HEK293T (cell line): Measurements from ENCODE around the gene YPEL2.

Experiments
- CTCF ChIA-PET: fragments of 350-600 bp; formaldehyde crosslinking; extraction: SDS; loops from one replicate; lab custom pipeline; 2021; ENCODE audit warnings: antibody characterized with exemption, inconsistent platforms; lab: Yijun Ruan, JAX
- POLR2A ChIA-PET: fragments of 350-600 bp; formaldehyde crosslinking; extraction: SDS; loops from one replicate; lab custom pipeline; 2020; ENCODE audit warnings: antibody characterized with exemption, inconsistent platforms; lab: Yijun Ruan, JAX
- DNase-seq: peaks from one replicate; pipeline ENCODE4 v3.0.0; 2012; ENCODE audit warnings: mixed read lengths; ENCODE audit errors: extremely low spot score
- ARNT ChIP-seq: fragments of 450-650 bp; IDR thresholded peaks from 2 replicates; pipeline ENCODE4 v1.6.1; 2017; ENCODE audit warnings: mild to moderate bottlenecking
- BHLHE40 ChIP-seq: fragments of 450-650 bp; IDR thresholded peaks from 2 replicates; pipeline ENCODE4 v1.6.1; 2016; ENCODE audit warnings: mild to moderate bottlenecking, moderate library complexity, borderline replicate concordance
- CTBP1 ChIP-seq: fragments of 450-650 bp; IDR thresholded peaks from 2 replicates; pipeline ENCODE4 v1.6.1; 2016; ENCODE audit warnings: borderline replicate concordance
- ELF4 ChIP-seq: fragments of 450-650 bp; IDR thresholded peaks from 2 replicates; pipeline ENCODE4 v1.6.1; 2017; ENCODE audit warnings: antibody characterized with exemption
- FOXA1 ChIP-seq: fragments of 450-650 bp; IDR thresholded peaks from 2 replicates; pipeline ENCODE4 v1.6.1; 2016; ENCODE audit warnings: mild to moderate bottlenecking
- FOXK2 ChIP-seq: fragments of 450-650 bp; IDR thresholded peaks from 2 replicates; pipeline ENCODE4 v1.6.1; 2016; ENCODE audit warnings: mild to moderate bottlenecking
- FOXM1 ChIP-seq: fragments of 450-650 bp; IDR thresholded peaks from 2 replicates; pipeline ENCODE4 v1.6.1; 2017; ENCODE audit warnings: mild to moderate bottlenecking, borderline replicate concordance
- HDGF ChIP-seq: fragments of 450-650 bp; IDR thresholded peaks from 2 replicates; pipeline ENCODE4 v1.6.1; 2017; ENCODE audit warnings: antibody characterized with exemption, borderline replicate concordance
- L3MBTL2 ChIP-seq: fragments of 450-650 bp; conservative IDR thresholded peaks from 2 replicates; pipeline ENCODE4 v1.6.1; 2016; ENCODE audit warnings: mild to moderate bottlenecking
- LEF1 ChIP-seq: fragments of 450-650 bp; IDR thresholded peaks from 2 replicates; pipeline ENCODE4 v1.6.1; 2017; ENCODE audit warnings: mild to moderate bottlenecking, borderline replicate concordance
- NFRKB ChIP-seq: fragments of 450-650 bp; IDR thresholded peaks from 2 replicates; pipeline ENCODE4 v1.6.1; 2016; ENCODE audit warnings: mild to moderate bottlenecking, moderate library complexity
- PKNOX1 ChIP-seq: fragments of 450-650 bp; IDR thresholded peaks from 2 replicates; pipeline ENCODE4 v1.6.1; 2016
- SP1 ChIP-seq: fragments of 450-650 bp; IDR thresholded peaks from 2 replicates; pipeline ENCODE4 v1.6.1; 2017
- SUZ12 ChIP-seq: fragments of 450-650 bp; IDR thresholded peaks from 2 replicates; pipeline ENCODE4 v1.6.1; 2016; ENCODE audit warnings: mild to moderate bottlenecking
- TARDBP ChIP-seq: fragments of 450-650 bp; IDR thresholded peaks from 2 replicates; pipeline ENCODE4 v1.6.1; 2016
- ZNF384 ChIP-seq: fragments of 450-650 bp; IDR thresholded peaks from 2 replicates; pipeline ENCODE4 v1.6.1; 2016

The YPEL2 gene

GRCh38 chr17:59421722-59422121, 90.3 kb downstream of the YPEL2 start:
- ChIA-PET POLR2A (no interaction called here), CTCF (no interaction called here)
- DNase-seq = no peak
- TF ChIP-seq SUZ12 (no peak), PKNOX1 (no peak), CTBP1 (no peak), FOXA1 (no peak), HDGF (no peak), L3MBTL2 (no peak), ARNT (no peak), NFRKB (no peak)

- TF ChIP-seq CTBP1 = no peak
- no peak for TF ChIP-seq LEF1
- no peak for TF ChIP-seq FOXM1
- no peak for TF ChIP-seq ELF4
- no peak for TF ChIP-seq ZNF384
- no peak for TF ChIP-seq FOXK2
- no peak for TF ChIP-seq SUZ12
- TF ChIP-seq NFRKB = no peak
- TF ChIP-seq BHLHE40 = no peak
- no peak for TF ChIP-seq HDGF
- no peak for TF ChIP-seq PKNOX1
- peak; percentile 38 for DNase-seq
- POLR2A ChIA-PET = interaction anchor here (0.6 kb wide), 1 partner anchor 276 kb away, joined by 3 read pairs; no protein-coding TSS in a partner anchor
- CTCF ChIA-PET = interaction anchor here (0.6 to 1.1 kb wide), 3 partner anchors 9 to 94 kb away, joined by 3 to 6 read pairs (median 3); no protein-coding TSS in a partner anchor
Measured at GRCh38 chr17:59423137-59423724, 91.8 kb downstream of the YPEL2 start.

DNA sequence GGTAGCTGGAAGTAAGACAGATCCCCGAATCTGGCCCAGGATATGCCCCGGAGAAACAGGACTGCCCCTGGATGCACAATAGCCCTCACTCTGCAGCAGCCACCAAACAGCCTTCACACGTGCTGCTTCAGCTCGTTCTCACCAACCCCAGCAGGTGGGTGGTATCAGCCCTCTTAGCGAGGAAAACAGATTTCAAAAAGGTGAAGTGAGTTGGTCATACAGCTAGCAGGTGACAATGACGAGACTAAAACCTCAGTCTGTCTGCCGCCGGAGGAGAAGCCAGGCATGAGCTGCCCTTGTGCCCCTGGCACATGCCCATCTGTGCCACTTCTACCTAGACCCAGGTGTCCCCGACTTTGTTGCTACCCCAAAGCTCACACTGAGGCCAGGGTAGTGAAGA, 92.4 kb downstream of the YPEL2 start:
- no peak for TF ChIP-seq SP1

GRCh38 chr17:59424331-59424730, 92.9 kb downstream of the YPEL2 start:
- POLR2A ChIA-PET = no interaction called here
- no peak for TF ChIP-seq TARDBP
- TF ChIP-seq SUZ12 = no peak
- no peak for TF ChIP-seq PKNOX1
- no peak for TF ChIP-seq ELF4
- no peak for TF ChIP-seq CTBP1
- TF ChIP-seq FOXK2 = no peak
- TF ChIP-seq HDGF = no peak
- TF ChIP-seq LEF1 = no peak
- TF ChIP-seq FOXA1 = no peak
- TF ChIP-seq SP1 = no peak
- no peak for TF ChIP-seq ZNF384
- TF ChIP-seq FOXM1 = no peak
- CTCF ChIA-PET = interaction anchor here (1.0 kb wide), 1 partner anchor 95 kb away, joined by 3 read pairs; no protein-coding TSS in a partner anchor
- DNase-seq = no peak

More for the DNA sequence above, 92.4 kb downstream of the YPEL2 start:
- POLR2A ChIA-PET = interaction anchor here (0.6 kb wide), 1 partner anchor 277 kb away, joined by 3 read pairs; no protein-coding TSS in a partner anchor
- CTCF ChIA-PET = interaction anchor here (1.0 to 1.1 kb wide), 3 partner anchors 17 to 94 kb away, joined by 3 to 6 read pairs (median 3); no protein-coding TSS in a partner anchor
- DNase-seq = no peak

DNA sequence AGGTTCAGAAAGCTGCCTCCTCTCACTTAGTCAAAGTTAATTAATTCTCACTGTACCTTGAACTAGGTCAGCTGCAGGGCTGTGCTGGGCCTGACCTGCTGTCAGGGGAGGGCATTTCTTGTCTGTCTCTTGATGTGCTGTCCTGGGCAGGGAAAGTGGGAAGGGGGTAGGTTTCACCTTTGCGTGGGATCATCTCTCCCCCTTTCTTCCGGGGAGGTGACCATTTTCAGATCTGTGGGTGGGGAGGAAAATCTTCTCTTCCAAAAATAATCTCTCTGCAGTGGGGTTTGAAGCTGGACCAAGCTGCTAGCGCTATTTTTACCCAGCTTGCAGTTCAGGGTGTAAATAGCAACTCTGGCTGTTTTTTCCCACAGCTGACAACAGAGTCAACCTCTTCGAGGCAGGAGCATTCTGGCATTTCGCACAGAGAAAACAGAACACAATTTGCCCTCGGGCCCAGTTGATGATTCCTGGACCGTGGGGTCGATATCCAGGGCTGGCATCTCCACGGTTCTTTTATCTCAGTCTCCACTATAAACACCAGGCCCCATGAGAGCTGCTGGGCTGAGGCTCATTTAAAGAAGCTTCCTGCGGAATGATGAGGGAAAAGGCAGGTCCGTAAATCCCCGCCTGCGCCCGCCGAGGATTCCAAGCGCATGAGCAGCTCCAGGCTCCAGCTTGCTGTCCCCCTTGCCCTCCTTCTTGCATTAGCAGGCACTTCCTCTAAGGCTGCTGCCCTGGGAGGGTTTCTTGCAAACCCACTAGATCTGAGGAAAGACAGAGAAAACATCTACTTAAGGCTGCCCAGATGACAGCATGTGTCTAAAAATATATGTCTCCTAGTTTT, 93.9 kb downstream of the YPEL2 start:
- ChIA-PET POLR2A (interaction anchor here (1.0 kb wide), 1 partner anchor 59 kb away, joined by 3 read pairs; no protein-coding TSS in a partner anchor), CTCF (no interaction called here)
- no peak for TF ChIP-seq LEF1
- TF ChIP-seq BHLHE40 = no peak
- DNase-seq = no peak

DNA sequence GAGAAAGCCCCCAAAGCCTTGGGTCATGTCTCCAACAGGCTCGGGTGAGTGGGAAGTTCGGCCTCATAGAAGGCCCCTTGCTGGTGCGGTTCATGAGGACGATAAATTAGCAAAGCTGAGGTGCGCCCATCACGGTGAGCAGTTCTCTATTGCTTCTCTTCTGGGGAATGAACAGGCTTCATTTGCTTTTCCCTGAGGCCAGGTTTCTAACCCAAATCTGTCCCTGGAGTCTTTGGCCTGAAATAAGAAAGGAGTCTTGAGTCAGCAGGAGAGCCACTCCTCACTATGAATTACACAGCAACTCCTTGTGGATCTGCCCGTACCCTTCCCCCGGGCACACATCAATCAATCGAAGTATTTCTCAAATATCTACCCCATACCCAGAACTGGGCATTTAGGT, 94.6 kb downstream of the YPEL2 start:
- no peak for TF ChIP-seq FOXM1
- no peak for TF ChIP-seq TARDBP
- no peak for TF ChIP-seq ELF4
- no peak for TF ChIP-seq FOXA1
- TF ChIP-seq CTBP1 = no peak
- no peak for TF ChIP-seq BHLHE40
- no peak for TF ChIP-seq LEF1
- TF ChIP-seq FOXK2 = no peak
- no peak for TF ChIP-seq SUZ12
- TF ChIP-seq ZNF384 = no peak
- no peak for TF ChIP-seq ARNT
- no peak for TF ChIP-seq L3MBTL2
- no peak for TF ChIP-seq NFRKB
- TF ChIP-seq SP1 = no peak
- TF ChIP-seq PKNOX1 = no peak
- no peak for TF ChIP-seq HDGF
- ChIA-PET CTCF (interaction anchor here (1.8 kb wide), 1 partner anchor 115 kb away, joined by 4 read pairs; no protein-coding TSS in a partner anchor), POLR2A (no interaction called here)
- DNase-seq = no peak
